HT-29 (cell line): Measurements from ENCODE around the gene P3H1. TPM values are rescaled to one million over a fixed set of nuclear protein-coding genes. Genes with fewer than 3 reads are reported as not detected.
"Not testable (repeated sequence)": the region's sequence is repeated elsewhere in the genome, so short reads cannot be mapped to it uniquely, and the experiment has no call there.

Experiments used
- DNase-seq: peaks from one replicate; pipeline ENCODE4 v3.0.0-alpha.2; 2015; ENCODE audit warnings: low spot score
- total RNA-seq: library from RNA; depleted of rRNA; stranded (reverse); fragments of >200 nt; shearing (Covaris generic); gene quantifications from 2 replicates; pipeline ENCODE4 v1.2.3, GENCODE V29; 2014; rRNA removed

Gene P3H1
- total RNA-seq, 1 experiment from 2014 or later: 19.1 TPM

DNA sequence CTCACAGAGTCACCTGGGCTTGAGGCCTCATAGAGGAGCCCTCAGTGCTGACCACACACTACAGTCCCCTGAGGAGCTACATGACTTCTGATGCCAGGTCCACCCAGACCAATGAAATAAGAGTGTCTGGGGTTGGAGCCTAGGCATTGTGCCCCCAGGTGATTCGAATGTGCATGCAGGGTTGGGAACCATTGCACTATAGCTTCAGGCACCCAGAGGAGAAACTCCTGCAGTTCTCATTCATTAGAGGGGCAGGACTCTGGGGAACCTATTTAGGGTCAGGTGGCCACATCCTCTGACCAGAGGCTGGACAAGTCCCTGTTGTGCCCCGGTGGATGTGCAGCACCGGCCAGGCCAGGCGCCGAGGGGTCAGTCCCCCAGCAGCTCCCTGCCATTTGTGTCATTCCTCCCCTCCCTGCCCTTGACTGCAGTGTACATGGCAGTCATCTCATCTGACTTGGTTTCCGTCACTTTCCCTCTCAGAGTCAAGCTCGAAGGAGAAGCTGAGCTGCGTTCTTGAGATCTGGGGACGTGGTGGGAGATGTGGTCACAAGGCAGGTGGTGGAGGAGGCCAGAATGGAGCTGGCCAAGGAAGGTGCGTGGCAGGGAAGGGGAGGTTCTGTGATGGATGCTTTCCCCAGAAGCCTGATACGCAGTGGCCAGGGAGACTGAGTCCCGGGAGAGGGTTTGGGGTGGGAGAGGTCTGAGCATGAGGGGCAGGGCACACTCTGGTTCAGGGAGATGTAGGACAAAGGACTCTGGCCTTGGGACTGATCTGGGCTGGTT, 33.2 kb downstream of the P3H1 start:
- DNase-seq: no peak

DNA sequence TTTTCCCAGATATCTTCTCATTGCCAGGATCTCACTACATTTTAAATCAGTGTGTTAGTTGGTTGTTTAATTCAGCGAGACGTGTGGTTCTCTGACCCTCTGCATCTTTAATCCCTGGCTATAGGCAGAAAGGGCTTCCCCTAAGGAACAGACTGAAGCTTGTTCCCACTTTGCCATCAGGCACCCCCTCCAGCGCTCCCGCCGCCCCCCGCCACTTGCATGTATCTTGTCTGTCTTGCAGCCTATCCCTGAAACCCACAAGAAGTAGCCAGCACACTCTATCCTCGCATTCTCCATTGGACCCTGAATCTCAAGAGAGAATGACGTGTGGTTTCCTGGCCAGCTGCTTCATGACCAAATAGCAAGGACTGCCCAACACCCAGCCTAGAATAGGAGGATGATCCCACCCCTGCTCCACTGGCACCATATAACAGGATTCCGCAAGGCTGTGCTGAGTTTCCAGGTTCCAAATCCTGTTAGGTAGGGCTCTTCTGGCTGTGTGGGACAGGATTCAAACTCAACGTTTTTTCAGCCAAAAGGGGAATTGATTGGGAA, 34.6 kb downstream of the P3H1 start:
- DNase-seq: no peak

DNA sequence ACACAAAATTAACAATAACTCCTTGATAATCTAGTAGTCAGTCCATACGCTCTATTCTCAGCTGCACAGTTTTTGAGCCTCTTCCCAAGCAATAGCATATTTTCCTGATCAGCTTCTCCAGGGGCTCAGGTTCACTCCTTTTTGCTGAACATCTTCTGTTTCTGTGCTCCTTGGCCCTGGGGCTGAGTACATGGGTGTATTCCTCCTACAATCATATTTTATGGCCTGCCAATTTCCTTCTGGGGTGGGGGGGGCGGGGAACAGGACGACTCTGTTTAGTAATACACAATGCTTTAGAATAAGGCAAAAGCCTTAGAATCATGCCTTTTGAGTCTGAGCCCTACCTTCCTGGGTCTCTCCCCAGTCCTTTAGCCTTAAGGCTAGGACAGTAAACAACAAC, 35.2 kb downstream of the P3H1 start:
- no peak for DNase-seq

DNA sequence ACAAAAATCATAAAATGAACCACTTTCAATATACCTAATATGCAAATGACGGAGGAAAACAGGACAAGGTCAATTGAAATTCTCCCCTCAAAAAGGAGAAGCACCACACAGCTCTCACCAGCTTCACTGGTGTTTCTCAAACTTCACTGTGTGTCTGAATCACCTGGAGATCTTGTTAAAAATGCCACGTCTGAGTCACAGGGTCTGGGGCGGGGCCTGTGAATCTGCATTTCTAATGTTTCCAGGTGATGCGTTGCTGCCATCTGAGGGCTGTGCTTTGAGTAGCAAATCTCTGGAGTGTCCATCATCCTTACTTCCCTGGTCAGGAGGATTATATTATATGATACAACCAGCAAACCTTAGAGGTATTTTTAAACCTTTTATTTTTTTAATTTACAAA, 35.8 kb downstream of the P3H1 start:
- DNase-seq: peak; percentile 40

DNA sequence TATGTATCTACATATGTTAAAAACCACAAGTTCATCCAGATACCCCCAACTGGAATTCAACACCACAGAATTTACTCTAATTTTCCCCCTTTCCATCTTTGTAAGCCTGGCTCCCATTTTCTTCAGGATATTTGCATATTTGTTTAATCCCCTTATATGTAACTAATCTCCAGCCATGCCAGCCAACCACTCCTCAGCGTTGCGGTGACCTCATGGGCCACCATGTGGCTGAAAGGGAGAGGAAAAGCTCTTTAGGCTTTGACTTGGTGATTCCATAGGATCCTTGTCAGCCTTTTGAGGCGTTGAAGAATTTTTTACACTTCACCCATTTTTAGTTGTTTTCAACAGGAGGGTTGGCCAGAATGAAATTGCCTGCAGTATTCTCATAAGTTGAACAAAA, 36.8 kb downstream of the P3H1 start:
- DNase-seq: no peak

DNA sequence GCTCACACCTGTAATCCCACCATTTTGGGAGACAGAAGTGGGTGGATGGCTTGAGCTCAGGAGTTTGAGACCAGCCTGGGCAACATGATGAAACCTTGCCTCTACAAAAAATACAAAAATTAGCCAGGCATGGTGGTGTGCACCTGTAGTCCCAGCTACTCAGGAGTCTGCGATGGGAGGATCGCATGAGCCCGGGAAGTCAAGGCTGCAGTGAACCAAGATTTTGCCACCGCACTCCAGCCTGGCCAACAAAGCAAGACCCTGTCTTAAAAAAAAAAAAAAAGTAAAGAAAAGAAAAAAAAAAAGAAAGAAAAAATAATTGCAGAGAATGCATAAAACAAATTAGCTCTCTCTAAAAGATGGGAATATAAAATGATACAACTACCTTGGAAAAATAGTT, 41.0 kb downstream of the P3H1 start:
- not testable (repeated sequence) for DNase-seq

DNA sequence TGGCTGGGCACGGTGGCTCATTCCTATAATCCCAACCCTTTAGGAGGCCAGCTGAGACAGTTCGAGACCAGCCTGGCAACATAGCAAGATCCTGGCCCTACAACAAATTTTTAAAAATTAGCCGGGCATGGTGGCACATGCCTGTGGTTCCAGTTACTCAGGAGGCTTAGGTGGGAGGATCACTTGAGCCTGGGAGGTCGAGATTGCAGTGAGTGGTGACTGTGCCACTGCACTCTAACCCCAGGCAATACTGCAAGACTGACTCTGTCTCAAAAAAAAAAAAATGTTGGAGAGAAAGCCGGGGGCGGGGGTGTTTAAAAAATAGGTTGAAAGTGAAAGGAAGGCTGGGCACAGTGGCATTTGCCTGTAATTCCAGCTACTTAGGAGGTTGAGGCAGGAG, 43.3 kb downstream of the P3H1 start:
- DNase-seq: no peak

DNA sequence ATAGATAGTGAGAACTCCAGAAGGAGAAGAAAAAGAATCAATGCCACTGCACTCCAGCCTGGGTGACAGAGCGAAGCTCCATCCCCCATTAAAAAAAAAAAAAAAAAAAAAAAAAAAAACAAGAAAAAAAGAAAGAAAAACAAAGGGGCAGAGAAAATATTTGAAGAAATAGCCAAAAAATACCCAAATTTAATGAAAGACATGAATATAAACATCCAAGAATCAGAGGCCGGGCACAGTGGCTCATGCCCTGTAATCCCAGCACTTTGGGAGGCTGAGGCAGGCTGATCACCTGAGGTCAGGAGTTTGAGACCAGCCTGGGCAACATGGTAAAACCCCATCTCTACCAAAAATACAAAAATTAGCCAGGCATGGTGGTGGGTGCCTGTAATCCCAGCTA, 44.4 kb downstream of the P3H1 start:
- not testable (repeated sequence) for DNase-seq

DNA sequence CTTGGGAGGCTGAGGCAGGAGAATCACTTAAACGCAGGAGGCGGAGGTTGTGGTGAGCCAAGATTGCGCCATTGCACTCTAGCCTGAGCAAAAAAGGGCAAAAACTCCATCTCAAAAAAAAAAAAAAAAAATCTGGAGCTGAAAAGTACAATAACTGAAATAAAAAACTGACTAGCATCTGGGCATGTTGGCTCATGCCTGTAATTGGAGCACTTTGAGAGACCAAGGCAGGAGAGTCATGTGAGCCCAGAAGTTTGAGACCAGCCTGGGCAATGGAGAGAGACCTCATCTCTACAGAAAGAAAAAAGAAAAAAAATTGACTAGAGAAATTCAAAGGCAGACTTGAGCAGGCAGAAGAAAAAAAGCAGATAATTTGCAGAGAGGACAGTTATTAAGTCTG, 44.9 kb downstream of the P3H1 start:
- no peak for DNase-seq

DNA sequence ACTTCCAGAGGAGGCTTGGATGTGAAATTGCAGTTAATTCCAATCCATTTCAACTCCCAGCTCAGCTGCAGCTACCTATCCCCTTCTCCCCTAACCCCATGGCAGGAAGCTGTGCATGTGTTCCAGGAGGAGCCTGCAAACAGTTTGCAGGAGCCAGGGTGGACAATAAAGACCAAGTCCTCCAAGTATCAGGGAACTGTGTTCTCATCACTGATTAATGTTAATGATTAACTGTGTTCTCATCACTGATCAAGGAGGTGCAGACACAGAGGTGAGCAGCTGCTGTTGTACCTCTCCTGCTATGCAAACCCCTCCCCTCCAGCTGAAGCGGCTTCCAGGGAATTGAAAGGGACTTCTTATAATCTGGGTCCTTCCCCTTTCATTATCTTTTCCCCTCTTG, 46.0 kb downstream of the P3H1 start:
- DNase-seq: peak; percentile 25

DNA sequence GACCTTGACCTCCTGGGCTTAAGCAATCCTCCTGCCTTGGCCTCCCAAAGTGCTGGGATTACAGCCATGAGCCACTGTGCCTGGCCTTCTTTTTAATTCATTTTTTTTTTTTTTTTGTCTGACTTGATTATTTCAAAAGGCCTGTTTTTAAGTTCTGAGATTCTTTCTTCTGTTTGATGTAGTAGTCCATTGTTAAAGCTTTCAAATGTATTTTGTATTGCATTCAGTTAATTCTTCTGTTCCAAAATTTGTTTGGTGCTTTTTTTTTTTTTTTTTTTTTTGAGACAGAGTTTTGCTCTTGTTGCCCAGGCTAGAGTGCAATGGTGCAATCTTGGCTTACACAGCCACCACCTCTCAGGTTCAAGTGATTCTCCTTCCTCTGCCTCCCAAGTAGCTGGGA, 52.4 kb downstream of the P3H1 start:
- not testable (repeated sequence) for DNase-seq

DNA sequence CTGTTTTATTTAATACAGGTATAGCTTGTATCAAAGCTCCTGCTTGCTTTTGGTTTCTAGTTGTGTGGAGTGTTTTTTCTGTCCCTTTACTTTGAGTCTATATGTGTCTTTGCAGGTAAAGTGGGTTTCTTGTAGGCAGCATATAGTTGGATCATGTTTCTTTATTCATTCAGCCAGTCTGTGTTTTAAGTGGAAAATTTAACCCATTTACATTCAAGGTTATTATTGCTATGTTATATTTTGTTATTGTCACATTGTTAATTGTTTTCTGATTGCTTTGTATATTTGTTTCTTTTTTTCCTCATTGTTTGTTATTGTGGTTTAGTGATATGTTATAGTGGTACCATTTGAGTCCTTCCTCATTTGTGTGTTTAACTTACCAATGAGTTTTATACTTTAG, 53.5 kb downstream of the P3H1 start:
- DNase-seq: no peak

DNA sequence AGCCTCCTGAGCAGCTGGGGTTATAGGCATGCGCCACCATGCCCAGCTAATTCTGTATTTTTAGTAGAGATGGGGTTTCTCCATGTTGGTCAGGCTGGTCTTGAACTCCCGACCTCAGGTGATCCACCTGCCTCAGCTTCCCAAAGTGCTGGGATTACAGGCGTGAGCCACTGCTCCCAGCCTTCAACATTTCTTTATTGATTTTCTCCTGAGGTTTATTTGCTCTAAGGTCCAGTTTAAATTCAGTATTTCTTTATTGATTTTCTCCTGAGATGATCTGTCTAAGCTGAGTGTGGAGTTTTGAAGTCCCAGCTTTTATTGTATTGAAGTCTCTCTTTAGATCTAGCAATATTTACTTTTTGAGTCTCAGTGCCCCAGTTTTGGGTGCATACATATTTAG, 54.0 kb downstream of the P3H1 start:
- not testable (repeated sequence) for DNase-seq

DNA sequence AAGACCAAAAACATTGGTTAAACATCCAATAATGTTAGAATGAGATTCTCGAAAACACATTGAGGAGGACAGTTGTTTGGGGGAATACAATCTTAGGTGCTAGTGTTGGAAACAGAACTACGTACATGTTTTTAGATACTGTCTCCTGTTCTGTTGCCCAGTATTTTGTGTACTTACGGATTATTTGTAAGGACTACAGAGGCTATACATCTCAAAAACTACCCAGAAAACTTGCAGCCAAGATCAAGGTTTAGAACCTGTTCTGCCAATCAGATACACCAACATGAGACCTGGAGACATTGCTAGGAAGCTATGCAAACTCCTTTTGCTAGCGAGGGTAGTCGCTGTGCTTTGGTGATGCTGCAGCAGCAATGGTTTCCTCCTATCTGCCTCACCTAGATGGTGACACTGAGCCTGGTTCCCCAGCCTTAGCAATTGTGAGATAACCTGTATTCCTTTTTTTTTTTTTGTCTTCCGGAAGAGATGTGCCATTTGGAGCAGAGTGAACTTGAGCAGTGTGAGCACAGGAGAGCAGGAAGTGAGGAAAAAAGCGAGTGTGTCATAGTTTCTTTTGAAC, 62.9 kb downstream of the P3H1 start:
- no peak for DNase-seq

DNA sequence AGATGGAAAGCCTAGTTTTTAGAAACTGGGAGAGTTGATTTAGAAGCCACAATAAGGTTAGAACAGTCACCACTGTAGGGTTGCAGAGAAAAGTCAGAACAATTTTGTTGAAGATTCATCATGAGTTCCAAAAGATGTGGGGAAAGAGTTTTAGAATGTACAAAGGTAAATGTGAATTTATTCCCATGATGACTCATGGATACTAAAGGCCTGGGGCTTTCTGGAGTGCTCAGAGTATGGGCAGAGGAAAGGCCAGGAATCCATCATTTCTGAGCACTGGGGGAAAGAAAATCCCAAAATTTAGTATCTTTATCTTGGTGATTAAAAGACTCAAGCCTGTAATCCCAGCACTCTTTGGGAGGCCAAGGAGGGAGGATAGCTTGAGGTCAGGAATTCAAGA, 66.8 kb downstream of the P3H1 start:
- DNase-seq: no peak

DNA sequence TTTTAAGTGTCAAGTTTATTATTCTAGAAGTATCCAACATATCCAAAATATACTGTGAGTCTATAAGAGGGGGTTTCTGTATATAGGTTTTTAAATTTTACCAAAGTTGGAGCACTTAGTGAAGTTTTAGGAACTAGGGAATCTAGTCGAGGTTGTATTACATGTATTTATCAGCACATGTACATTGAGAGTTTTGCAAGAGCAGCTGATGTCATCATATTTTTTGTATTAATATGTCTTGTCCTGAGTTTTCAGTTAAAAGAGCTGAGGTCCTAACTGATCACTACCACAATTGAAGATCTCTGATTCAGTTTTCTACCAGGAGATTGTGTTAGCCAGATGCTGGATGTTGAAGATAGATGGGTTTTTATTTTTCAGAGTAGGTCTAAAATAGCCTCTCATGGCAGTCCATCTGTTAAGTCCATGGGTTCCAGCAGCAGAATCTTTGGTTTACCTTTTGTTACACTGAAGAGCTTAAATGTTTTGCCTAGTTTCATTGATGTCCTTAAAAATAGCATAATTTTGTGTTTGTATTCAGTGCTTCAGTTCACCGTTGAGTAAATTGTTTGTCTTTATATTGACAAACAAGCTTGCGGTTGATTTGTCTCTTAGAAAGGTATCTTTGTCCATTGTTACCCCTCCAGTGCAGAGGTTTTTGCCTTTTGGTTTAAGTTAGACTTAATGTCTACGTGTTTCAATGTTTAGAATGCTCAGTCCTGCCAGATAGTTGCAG, 68.6 kb downstream of the P3H1 start:
- DNase-seq: no peak

Other genes with a start within 250 kb of the P3H1 start
- 61.2 and 61.7 TPM in 2 replicates for gene PPIH, start 108.6 kb downstream of the P3H1 start, total RNA-seq
- 900 and 1,047 TPM in 2 replicates for gene YBX1, start 84.6 kb downstream of the P3H1 start, total RNA-seq
- not detected in 2 replicates for gene CLDN19, start 26.8 kb downstream of the P3H1 start, total RNA-seq
- 2.0 and 3.1 TPM in 2 replicates for gene C1orf50, start 221 bp upstream of the P3H1 start, total RNA-seq
- 0.03 TPM in 1 of 2 replicates, not detected in the other for gene TMEM269, start 18.0 kb upstream of the P3H1 start, total RNA-seq
- gene ERMAP, start 50.1 kb upstream of the P3H1 start, total RNA-seq: 4.9 and 5.4 TPM in 2 replicates
- 17.1 and 19.7 TPM in 2 replicates for gene SVBP, start 50.4 kb upstream of the P3H1 start, total RNA-seq
- gene ZNF691, start 79.6 kb upstream of the P3H1 start, total RNA-seq: 5.5 and 6.5 TPM in 2 replicates
- gene SLC2A1, start 191.8 kb upstream of the P3H1 start, total RNA-seq: 916 and 965 TPM in 2 replicates